ENCODE measurements around the gene STIP1. TPM values are rescaled to one million over a fixed set of nuclear protein-coding genes. Genes with fewer than 3 reads are reported as not detected.

The STIP1 gene
- total RNA-seq, 1 donor from 2014 or later = 127 TPM

DNA sequence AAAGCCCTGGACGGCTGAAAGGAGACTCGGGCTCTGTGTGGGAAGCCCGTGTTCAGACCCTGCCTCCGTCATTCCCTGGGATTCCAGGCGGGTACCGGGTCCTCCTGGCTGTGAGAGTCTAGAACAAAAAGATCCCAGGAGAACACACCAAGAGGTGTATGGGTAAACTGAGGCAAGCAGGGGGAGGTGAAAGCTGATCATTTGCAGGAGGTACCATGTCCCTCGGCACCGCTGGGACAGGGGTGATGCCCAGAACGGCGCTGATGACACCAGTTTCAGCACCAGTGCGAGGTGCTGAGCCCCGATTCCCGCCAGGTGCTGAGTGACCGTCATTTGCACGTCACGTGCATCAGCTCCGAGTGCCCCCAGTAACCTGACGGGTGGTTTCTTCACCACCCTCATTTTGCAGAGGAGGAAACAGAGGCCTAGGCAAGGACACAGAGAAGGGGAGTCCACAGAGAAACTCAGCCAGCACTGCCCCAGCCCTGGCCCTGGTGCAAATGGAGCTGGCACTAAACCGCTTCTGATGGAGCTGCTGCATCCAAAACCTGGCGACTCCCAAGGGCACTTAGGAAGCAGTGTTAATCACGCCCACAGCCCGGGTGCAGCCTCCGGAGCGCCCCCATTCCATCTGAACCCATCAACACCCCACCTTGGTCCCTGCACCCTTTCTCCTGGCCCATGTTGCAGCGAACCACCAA lies 36.9 kb upstream of the STIP1 start:
- TF ChIP-seq CTCF (IDR thresholded peaks at IDR 0.05; ENCODE audit: unreplicated experiment) = peak; percentile 46
- Mint-ChIP-seq H3K36me3 (no peaks in the 10 kb centered on the region), H3K4me1 (peaks cover 25% of the 10 kb centered on the region), H3K9me3 (no peaks in the 10 kb centered on the region), H3K27me3 (ENCODE audit: low read depth) (no peaks in the 10 kb centered on the region), H3K4me3 (no peak overlapping the region), H3K27ac (peak overlapping the region; percentile 94)
- DNase-seq (ENCODE audit: low spot score in 2 of 2, unreplicated experiment in 2 of 2) = no peak

- Mint-ChIP-seq H3K27me3 (ENCODE audit: low read depth) (no peaks in the 10 kb centered on the region), H3K9me3 (no peaks in the 10 kb centered on the region), H3K4me1 (peaks cover 23% of the 10 kb centered on the region), H3K4me3 (no peak overlapping the region), H3K27ac (no peak overlapping the region), H3K36me3 (no peaks in the 10 kb centered on the region)
- DNase-seq (ENCODE audit: low spot score in 2 of 2, unreplicated experiment in 2 of 2) = no peak
- no peak for TF ChIP-seq CTCF (IDR thresholded peaks at IDR 0.05; ENCODE audit: unreplicated experiment)
Measured at GRCh38 chr11:64150051-64150450, 35.9 kb upstream of the STIP1 start.

- no peak overlapping the region for H3K4me3 Mint-ChIP-seq
- no peaks in the 10 kb centered on the region for H3K27me3 Mint-ChIP-seq (ENCODE audit: low read depth)
- no peaks in the 10 kb centered on the region for H3K36me3 Mint-ChIP-seq
- no peak for TF ChIP-seq CTCF (IDR thresholded peaks at IDR 0.05; ENCODE audit: unreplicated experiment)
- no peak overlapping the region for H3K27ac Mint-ChIP-seq
- H3K9me3 Mint-ChIP-seq = no peaks in the 10 kb centered on the region
- DNase-seq (ENCODE audit: low spot score in 2 of 2, unreplicated experiment in 2 of 2) = no peak
- H3K4me1 Mint-ChIP-seq = peaks cover 18% of the 10 kb centered on the region
Measured at GRCh38 chr11:64150481-64151239, 35.3 kb upstream of the STIP1 start.

- H3K4me1 Mint-ChIP-seq = peaks cover 16% of the 10 kb centered on the region
- no peak for DNase-seq (ENCODE audit: low spot score in 2 of 2, unreplicated experiment in 2 of 2)
- TF ChIP-seq CTCF (IDR thresholded peaks at IDR 0.05; ENCODE audit: unreplicated experiment) = no peak
- no peak overlapping the region for H3K27ac Mint-ChIP-seq
- no peaks in the 10 kb centered on the region for H3K27me3 Mint-ChIP-seq (ENCODE audit: low read depth)
- no peaks in the 10 kb centered on the region for H3K36me3 Mint-ChIP-seq
- no peak overlapping the region for H3K4me3 Mint-ChIP-seq
- H3K9me3 Mint-ChIP-seq = no peaks in the 10 kb centered on the region
Measured at GRCh38 chr11:64151337-64151736, 34.6 kb upstream of the STIP1 start.

DNA sequence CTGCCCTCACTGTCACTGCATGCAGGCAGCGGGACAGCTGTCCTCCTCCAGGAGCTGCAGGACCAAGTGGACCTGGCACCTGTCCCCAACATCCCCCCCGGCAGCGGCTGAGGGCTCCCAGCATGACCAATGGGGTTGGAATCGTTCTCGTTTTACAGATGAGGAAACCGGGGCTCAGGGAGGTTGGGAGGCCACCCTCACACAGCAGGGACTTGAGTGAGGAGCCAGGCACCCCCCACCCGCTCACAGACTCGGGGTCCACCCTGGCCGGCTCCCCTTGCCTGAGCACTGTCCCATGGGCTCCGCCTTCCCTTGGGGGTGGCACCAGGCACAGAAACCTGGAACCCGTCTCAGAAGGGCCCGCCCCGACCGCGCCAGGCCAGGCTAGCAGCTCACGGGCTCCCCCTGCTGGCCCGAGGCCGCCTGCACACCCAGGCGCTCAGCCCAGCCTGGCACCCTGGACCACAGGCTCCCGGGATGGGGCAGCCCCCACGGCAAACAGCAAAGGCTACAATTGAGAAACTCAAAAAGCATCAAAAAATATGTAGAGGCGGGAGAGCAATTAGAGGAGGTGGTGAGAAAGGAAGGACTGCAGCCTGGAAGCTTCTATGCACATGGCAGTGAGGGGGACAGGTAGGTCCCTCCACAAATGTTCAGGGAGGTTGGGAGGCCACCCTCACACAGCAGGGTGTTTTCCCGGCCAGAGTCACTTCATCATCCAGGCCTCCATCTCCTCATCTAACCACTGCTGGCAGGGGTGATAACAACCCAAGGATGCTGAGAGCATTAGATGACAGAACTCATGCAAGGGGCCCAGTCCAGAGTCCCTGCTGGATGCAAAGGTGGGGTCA lies 32.9 kb upstream of the STIP1 start:
- peak in 1 of 2 experiments; percentile 83 for DNase-seq (ENCODE audit: low spot score in 2 of 2, unreplicated experiment in 2 of 2)
- peak; percentile 98 for TF ChIP-seq CTCF (IDR thresholded peaks at IDR 0.05; ENCODE audit: unreplicated experiment)

More for the DNA sequence above, 32.9 kb upstream of the STIP1 start:
- H3K27ac Mint-ChIP-seq = no peak overlapping the region
- H3K27me3 Mint-ChIP-seq (ENCODE audit: low read depth) = no peaks in the 10 kb centered on the region
- no peak overlapping the region for H3K4me3 Mint-ChIP-seq
- H3K4me1 Mint-ChIP-seq = peaks cover 12% of the 10 kb centered on the region
- no peaks in the 10 kb centered on the region for H3K36me3 Mint-ChIP-seq
- no peaks in the 10 kb centered on the region for H3K9me3 Mint-ChIP-seq
